NCI-H748 (cell line): ENCODE measurements around the gene PTH2R.
A peak's percentile ranks its signal among the peaks of the same experiment; 100 is the strongest.
"Not testable (repeated sequence)": the region's sequence is repeated elsewhere in the genome, so short reads cannot be mapped to it uniquely, and the experiment has no call there.

ENCODE experiments used
- DNase-seq: peaks from one replicate; lab custom pipeline; 2025; ENCODE audit not compliant: unreplicated experiment; lab: John Stamatoyannopoulos, UW

Gene PTH2R

DNA sequence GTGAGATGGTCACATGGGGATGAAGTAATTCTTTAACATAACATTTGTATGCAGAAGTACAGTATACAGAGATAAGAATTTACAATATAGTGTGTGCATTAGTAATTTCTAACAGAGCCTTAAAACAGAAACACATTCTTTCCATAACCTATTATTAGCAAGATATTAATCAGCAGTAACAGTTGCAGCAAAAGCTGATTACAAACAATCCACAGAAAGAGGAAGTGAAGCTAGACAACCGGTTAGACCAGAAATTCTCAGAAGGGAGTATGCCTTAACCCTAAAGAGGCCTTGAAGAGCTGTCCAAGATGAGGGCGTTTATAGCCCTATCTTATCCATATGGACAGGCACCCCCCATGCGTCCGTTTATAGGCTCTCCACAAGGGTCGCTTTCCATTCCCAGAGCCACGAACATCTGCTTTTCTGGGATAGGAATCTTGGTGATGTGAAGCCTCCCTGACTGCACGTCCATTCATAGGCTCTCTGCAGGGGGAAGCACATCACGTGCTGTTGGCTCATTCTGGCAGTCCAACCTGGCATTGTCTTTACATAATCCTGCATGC, 75.9 kb downstream of the PTH2R start:
- DNase-seq, result not testable (repeated sequence)

DNA sequence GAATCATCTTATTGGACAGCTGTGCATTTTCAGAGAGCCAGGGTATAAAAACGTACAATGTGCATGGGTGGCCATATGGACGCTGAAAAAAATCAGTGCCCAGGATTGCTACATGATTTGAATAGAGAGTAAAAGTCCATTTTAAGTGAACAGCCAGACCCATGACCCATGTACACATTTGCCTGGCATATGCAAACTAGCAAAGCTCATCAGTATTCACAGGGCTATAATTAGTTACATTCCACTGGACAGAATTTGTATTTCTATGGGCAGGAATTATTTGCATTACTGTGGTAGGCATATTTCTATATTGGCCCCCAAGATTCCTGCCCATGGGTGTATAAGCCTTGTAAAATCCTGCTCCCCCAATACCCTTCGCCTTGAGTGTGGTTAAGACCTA, 78.8 kb downstream of the PTH2R start:
- DNase-seq, result no peak

GRCh38 chr2:208488686-208489564, 82.3 kb downstream of the PTH2R start:
- peak; percentile 78 for DNase-seq

- DNase-seq, result peak; percentile 99
Observed at GRCh38 chr2:208489687-208490086, 83.1 kb downstream of the PTH2R start.

DNA sequence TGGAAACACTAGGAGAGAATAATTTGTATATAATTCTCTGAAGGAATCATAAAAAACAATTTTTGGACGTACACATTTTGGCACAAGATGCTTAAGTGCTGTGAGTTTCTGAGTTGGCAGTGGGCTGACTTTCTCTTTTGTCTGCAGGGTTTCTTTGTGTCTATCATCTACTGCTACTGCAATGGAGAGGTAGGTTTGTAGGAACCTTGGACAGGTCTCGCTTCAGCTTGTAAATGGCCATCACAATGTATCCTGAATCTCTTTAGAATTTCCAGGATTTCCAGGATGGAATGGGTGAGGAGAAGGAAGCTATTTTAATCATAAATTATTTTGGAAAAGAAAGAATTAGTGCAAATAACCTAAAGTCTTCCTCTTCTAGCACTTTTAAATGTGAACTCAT, 83.9 kb downstream of the PTH2R start:
- DNase-seq, result peak; percentile 74

DNA sequence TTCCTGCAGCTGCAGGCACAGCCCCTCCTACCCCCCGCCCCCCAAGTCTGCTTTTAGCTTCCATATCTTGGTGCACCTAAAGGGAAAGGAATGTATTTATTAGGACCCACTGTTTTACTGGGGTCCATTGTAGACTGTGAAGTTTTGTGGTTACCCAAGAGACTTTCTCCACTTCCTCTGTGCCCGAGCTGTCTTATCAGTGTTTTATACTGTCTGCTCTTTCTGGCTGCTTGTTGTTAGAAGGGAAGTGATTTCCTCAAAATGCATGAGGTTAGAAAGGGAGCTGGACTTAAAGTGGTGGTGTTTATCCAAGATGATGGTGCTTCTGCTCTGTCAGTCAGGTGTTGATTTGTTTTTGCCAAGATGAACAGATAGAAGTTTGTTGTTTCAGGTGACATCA, 85.0 kb downstream of the PTH2R start:
- DNase-seq, result peak; percentile 29

DNA sequence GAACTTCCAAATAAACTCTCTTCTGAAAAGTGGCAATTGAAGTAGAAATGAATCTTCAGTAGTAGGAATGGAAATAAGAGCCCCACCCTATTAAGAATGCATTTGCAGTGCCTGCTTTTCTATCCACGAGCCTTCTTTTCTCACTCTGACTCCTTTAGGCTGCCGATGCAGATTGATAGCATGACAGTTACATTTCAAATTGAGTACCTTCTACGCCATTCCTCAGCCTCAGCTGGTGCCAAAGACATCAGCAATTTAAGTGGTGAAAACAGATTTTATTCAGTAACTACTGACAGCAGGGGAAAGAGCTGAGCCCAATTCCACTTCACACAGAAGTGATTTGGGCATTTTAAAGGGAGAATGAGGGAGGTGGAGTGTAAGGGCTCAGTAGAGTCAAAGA, 85.5 kb downstream of the PTH2R start:
- peak; percentile 31 for DNase-seq

DNA sequence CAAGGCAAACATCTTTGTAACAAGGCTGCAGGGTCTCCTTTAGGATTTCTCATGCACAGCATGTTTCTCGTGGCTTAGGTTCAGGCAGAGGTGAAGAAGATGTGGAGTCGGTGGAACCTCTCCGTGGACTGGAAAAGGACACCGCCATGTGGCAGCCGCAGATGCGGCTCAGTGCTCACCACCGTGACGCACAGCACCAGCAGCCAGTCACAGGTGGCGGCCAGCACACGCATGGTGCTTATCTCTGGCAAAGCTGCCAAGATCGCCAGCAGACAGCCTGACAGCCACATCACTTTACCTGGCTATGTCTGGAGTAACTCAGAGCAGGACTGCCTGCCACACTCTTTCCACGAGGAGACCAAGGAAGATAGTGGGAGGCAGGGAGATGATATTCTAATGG, 86.6 kb downstream of the PTH2R start:
- no peak for DNase-seq

DNA sequence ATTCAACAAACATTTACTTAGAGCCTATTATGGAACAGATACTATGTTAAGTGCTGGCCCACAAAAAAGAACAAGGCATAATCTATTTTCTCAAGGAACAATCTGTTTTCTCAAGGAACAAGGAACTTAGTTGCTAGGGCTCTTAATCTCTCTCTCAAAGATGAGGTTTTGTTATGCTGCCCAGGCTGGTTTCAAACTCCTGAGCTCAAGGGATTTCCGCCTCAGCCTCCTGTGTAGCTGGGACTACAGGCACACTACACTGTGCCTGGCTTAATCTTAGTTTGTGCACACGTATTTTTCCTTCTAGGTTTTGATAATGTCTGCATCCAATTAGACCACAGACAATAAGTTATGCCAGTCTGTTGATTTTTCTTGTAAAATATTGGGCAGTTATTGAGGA, 89.5 kb downstream of the PTH2R start:
- no peak for DNase-seq

DNA sequence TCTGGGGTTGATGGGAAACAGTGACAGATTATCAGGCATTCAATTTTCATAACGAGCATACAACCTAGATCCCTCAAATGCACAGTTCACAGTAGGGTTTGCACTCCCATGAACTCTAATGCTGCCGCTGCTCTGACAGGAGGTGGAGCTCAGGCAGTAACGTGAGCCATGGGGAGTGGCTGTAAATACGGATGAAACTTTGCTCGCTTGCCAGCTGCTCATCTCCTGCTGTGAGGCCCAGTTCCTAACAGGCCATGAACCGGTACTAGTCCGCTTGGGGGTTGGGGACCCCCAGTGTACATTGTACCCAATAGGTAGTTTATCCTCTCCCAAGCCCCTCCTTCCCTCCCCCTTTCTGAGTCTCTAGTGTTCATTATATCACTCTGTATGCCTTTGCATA, 94.6 kb downstream of the PTH2R start:
- DNase-seq, result peak; percentile 99

DNA sequence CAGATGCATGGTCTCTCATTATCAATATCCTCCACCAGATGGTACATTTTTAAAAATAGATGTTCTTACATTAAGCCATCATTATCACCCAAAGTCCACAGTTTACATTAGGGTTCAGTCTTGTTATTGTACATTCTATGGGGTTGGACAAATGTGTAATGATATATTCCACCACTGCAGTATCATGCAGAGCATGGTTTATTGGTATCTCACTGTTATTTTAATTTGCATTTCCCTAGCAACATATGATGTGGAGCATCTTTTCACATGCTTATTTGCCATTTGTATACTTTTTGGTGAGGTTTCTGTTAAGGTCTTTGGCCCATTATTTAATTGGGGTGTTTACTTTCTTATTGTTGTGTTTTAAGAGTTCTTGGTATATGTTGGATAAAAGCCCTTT, 95.7 kb downstream of the PTH2R start:
- peak; percentile 28 for DNase-seq

- DNase-seq, result not testable (repeated sequence)
Observed at GRCh38 chr2:208505365-208505764, 98.8 kb downstream of the PTH2R start.

GRCh38 chr2:208509586-208509985, 103.0 kb downstream of the PTH2R start:
- DNase-seq, result no peak

DNA sequence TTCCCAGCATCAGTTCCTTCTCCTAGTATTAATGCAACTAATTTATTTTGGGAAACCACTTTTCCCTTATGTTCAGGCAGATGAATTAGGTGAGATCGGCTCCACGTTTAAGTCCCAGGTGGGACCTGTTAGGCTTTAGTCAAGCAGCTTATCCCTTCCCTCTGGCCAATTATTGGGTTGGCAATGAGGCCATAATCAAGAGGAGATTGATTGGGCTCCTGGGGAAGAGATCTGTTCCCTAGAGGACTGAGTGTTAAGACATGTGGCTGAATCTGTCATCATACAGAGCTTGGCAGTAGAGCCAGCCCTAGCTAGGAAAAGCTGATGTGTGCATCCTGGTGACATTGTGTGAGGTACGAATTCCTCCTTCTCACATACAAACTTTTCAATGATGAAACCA, 104.4 kb downstream of the PTH2R start:
- no peak for DNase-seq

- no peak for DNase-seq
Observed at GRCh38 chr2:208511573-208511972, 105.0 kb downstream of the PTH2R start.

- DNase-seq, result no peak
Observed at GRCh38 chr2:208515099-208515498, 108.5 kb downstream of the PTH2R start.

- not testable (repeated sequence) for DNase-seq
Observed at GRCh38 chr2:208523069-208523468, 116.5 kb downstream of the PTH2R start.

GRCh38 chr2:208525165-208525564, 118.6 kb downstream of the PTH2R start:
- DNase-seq, result not testable (repeated sequence)

DNA sequence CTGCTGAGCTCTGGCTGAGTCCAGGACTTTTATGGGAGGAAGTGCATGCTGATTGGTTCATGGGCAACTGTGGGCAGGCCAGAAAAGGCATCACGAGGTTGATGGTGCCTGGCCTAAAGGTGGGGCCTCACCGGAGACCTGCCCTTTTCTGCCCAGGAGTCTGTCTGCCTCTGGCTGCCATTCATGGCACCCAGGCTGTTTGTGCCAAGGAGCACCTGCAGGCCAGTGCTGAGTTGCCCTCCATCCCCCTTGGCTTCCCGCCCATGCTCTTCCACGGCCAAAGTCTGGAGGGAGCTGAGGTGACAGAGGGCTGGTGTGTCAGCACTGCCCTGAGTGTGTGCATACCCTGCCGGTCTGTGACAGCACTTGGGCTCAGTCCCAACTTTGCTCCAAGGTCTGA, 123.2 kb downstream of the PTH2R start:
- DNase-seq, result peak; percentile 25

GRCh38 chr2:208531361-208531760, 124.8 kb downstream of the PTH2R start:
- DNase-seq, result no peak

DNA sequence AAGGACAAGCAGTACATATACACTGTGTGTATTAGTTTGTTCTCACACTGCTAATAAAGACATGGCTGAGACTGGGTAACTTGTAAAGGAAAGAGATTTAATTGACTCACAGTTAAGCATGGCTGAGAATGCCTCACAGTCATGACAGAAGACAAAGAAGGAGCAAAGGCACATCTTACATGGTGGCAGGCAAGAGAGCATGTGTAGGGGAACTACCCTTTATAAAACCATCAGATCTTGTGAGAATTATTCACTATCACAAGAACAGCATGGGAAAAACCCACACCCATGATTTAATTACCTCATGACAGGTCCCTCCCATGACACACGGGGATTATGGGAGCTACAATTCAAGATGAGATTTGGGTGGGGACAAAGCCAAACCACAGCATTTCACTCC, 129.0 kb downstream of the PTH2R start:
- DNase-seq, result not testable (repeated sequence)

- DNase-seq, result no peak
Observed at GRCh38 chr2:208541461-208541988, 134.9 kb downstream of the PTH2R start.
